Spleen (tissue), 7 donors: Measurements from ENCODE around the gene SH3BGRL2.

Experiments
- CTCF ChIP-seq, 11 experiments: fragments of 200-600 bp in 7 of 11; fragments of 450-650 bp in 4 of 11; sonication (generic) in 4 of 11; IDR thresholded peaks in 8 of 11; conservative IDR thresholded peaks in 3 of 11; 1 replicate in 7 of 11; 2 replicates in 4 of 11; pipeline versions ENCODE4 v1.4.0 to v1.8.0; 2016 to 2021; ENCODE audit warnings: antibody characterized with exemption in 11 of 11, inconsistent platforms in 4 of 11, mild to moderate bottlenecking in 1 of 11
- POLR2A ChIP-seq, 3 donors: fragments of 450-650 bp; IDR thresholded peaks; one replicate each; pipeline ENCODE4 v1.5.1; 2017; ENCODE audit warnings: antibody characterized with exemption in 3 of 3, mild to moderate bottlenecking in 1 of 3
- POLR2AphosphoS5 ChIP-seq, 3 donors: sonication (generic); formaldehyde crosslinking; IDR thresholded peaks; one replicate each; pipeline ENCODE4 v1.5.1; 2017; ENCODE audit warnings: antibody characterized with exemption in 3 of 3
- donor health status: DM: no; HTN: no; CAD: no; lungs with moderate emphysema.
- donor health status: DM: no; HTN: no; CAD: no.
- donor health status: DM: no; HTN: no; CAD: no.

GRCh38 chr6:79630380-79630882, 698 bp upstream of the SH3BGRL2 start:
- no peak for TF ChIP-seq CTCF (IDR thresholded peaks at IDR 0.05 in 8 of 11, conservative IDR thresholded peaks at IDR 0.05 in 3 of 11)
- TF ChIP-seq POLR2AphosphoS5 (IDR thresholded peaks at IDR 0.05), result no peak
- TF ChIP-seq POLR2A (IDR thresholded peaks at IDR 0.05), result no peak
